Thyroid gland (tissue), 4 donors: Measurements from ENCODE around the gene ANXA2R.

ENCODE experiments used
- POLR2A ChIP-seq, 2 donors: fragments of 450-650 bp; IDR thresholded peaks; one replicate each; pipeline ENCODE4 v1.6.1; 2017; ENCODE audit warnings: antibody characterized with exemption in 2 of 2, mild to moderate bottlenecking in 2 of 2, moderate library complexity in 1 of 2
- TF ChIP-seq, protein P1 (sequence below), 6 experiments: fragments of 200-600 bp in 3 of 6; fragments of 450-650 bp in 3 of 6; sonication (generic) in 3 of 6; IDR thresholded peaks; one replicate each; pipeline ENCODE4 v1.5.1; 2016 to 2019; ENCODE audit warnings: antibody characterized with exemption in 6 of 6, mild to moderate bottlenecking in 2 of 6, inconsistent platforms in 1 of 6, moderate library complexity in 1 of 6

DNA sequence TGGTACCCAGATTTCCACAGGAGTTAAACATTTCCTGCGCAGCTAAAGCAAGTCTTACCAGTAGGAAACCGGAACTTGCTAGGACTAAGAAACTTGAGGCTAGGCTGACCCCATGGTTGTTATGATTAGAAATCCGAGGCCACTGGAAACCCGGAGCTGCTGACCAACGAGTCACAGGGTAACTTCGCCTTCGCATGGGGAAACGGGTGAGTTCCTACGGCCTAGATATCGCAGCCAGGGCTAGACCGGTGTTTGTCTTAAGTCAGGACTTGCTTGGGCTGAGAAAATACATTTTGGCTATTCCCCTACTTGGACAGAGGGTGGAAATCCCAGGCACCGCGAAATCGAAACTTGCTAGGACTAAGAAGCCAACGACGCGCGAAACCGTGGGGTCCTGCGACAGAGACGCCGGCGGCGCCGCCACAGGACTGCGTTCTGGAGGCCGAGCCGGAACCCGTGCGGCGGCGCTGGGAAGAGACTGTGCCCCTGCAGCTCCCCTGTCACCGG lies 1.6 kb upstream of the ANXA2R start:
- TF ChIP-seq, protein P1, sequence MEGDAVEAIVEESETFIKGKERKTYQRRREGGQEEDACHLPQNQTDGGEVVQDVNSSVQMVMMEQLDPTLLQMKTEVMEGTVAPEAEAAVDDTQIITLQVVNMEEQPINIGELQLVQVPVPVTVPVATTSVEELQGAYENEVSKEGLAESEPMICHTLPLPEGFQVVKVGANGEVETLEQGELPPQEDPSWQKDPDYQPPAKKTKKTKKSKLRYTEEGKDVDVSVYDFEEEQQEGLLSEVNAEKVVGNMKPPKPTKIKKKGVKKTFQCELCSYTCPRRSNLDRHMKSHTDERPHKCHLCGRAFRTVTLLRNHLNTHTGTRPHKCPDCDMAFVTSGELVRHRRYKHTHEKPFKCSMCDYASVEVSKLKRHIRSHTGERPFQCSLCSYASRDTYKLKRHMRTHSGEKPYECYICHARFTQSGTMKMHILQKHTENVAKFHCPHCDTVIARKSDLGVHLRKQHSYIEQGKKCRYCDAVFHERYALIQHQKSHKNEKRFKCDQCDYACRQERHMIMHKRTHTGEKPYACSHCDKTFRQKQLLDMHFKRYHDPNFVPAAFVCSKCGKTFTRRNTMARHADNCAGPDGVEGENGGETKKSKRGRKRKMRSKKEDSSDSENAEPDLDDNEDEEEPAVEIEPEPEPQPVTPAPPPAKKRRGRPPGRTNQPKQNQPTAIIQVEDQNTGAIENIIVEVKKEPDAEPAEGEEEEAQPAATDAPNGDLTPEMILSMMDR (IDR thresholded peaks at IDR 0.05): no peak
- no peak for TF ChIP-seq POLR2A (IDR thresholded peaks at IDR 0.05)
